Central memory CD4-positive, alpha-beta T cell (primary cell): Measurements from ENCODE around the gene CFAP99.

ENCODE experiments used
- DNase-seq: peaks from one replicate; pipeline ENCODE4 v3.0.0; 2022

The CFAP99 gene

GRCh38 chr4:2412534-2412884 lies 6.2 kb upstream of the CFAP99 start:
- DNase-seq, result peak; percentile 82

- DNase-seq, result peak; percentile 98
Observed at GRCh38 chr4:2412885-2413716, 5.7 kb upstream of the CFAP99 start.

DNA sequence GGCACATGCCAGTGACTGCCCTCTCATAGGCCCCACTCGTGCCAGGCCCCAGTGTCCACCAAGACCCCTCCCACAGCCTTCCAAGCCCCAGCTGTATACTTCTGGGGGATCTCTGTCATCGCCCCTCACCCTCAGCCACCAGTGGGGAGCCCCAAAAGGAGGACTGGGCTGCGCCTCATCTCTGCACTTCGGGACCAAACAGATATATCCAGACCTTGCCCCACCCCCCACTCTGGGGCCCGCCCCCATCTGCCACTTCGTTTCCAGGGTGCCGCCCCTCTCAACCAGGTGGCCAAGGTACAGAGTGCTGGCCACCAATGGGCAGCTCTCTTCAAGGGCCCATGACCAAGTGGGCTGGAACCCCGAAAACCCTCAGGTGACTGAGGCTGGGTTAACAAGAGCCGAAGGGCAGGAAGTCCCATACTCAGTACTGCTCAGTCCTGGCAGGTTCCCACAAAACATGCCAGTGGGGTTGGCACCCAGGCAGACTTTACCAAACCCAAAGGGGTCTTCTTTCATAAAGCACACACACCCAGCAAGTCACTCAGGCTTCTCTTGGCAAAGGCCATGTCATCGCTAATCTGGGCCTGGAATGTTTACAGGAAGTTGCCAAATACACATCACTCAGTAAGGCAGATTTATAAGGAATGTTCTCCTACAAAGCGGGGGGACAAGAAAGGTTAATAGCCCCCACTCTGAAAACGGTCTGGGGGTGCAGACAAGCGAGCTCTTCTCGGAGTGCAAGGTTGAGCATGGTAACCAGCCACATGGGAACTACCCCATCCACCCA lies 4.7 kb upstream of the CFAP99 start:
- peak; percentile 37 for DNase-seq

- DNase-seq, result no peak
Observed at GRCh38 chr4:2415213-2415612, 3.5 kb upstream of the CFAP99 start.

GRCh38 chr4:2415881-2416563 lies 2.7 kb upstream of the CFAP99 start:
- no peak for DNase-seq

GRCh38 chr4:2416564-2417225 lies 2.1 kb upstream of the CFAP99 start:
- DNase-seq, result no peak

DNA sequence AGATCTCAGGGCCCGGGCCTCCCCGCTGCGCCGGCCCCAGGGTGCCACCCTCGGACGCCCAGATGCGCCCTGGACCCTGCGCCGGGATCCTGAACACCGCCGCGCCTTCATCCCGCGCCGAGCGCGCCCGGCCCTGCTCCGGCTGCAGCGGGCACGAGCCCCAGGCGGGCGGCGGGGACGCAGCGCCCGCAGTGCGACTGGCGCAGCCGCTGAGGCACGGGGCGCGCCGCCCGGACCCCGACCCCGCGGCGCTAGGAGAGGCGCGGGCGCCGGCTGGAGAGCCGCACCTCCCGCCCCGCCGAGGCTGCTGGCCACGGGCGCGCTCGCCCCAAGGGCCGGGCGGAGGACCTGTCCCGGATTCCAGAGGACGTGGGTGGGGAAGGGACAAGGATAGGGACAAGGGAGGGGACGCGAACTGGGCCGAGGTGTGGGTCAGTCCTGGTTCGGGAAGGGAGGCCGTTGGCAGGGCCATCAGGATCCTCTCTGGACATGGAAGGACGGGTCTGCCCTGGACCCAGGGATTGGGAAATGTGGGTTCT lies 1.5 kb upstream of the CFAP99 start:
- DNase-seq, result no peak

GRCh38 chr4:2417765-2418649 lies 748 bp upstream of the CFAP99 start, which contains the start of gene ZFYVE28:
TSS of gene ZFYVE28 (minus strand) at chr4:2418645. CDS start at chr4:2418323, 322 bp downstream.
- DNase-seq, result no peak

DNA sequence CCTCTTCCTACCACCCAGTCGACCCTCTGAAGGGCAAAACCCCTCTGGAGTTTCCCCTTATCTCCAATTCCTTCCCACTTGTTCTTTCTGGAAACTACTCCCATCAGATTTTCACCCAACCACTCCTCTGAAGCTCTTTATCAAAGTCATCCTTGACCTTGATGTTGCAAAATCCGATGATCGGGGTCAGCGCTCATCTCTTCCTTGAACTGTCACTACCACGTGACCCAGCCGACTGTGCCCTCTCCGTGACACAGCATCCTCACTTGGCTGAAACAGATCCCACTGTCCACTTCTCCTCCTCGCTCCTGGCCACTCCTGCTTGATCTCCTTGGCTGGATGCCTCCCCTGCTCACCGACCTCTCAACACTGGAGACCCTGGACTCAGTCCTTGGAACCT lies 1.1 kb downstream of the CFAP99 start:
- no peak for DNase-seq

- DNase-seq, result no peak
Observed at GRCh38 chr4:2421928-2422327, 3.2 kb downstream of the CFAP99 start.

DNA sequence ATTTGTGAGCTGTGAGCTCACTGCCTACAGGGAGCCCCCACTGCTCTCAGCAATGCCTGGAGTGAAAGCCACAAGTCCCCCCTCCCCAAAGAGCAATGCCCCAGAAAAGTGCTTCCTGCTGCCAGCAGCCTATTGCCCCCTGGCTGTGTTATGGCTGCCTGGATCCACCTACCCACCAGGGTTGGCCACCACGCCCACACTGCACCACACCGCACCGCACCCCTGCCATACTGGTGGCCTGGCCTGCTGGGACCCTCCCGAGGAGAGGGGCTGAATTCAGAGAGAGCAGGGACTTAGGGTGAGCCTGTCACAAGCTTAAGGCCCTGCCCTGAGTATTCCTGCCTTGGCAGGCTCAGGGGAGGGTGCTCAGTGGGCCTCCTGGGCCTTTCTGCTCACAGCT lies 4.3 kb downstream of the CFAP99 start:
- DNase-seq, result no peak

GRCh38 chr4:2423695-2424094 lies 4.9 kb downstream of the CFAP99 start:
- DNase-seq, result no peak

GRCh38 chr4:2424581-2424980 lies 5.8 kb downstream of the CFAP99 start:
- DNase-seq, result no peak

DNA sequence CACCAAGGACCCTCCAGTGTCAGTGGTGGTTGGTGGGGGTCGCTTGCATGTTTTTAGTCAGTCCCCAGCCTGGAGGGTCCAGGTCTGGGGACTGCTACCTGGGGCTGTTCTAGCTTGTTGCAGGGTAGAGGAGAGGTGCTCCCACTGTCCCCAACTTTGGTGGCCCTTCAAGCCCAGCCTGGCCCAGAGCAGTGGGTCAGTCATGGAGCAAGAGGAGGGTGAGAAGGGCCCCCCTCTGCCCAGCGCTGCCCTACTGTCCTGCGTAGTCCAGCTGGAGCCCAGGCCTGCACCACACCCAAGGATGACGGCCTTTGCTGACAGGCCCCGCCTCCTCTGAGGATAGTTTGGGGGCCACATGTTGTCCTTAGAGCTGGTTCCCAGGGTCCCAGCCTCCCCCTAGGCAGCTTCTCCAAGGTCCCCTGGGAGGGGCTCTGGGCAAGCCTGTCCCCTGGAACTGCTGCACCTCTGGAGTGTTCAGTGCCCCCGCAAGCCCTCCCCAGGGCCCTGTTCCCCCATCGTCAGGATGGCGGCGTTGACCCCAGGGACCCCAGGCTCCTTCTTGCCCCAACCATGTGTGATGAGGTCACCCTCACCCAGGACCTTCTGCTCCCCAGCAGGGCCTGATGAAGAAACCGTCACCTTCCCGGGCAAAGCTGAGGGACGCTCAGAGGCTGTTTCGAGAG lies 6.8 kb downstream of the CFAP99 start:
- DNase-seq, result no peak

GRCh38 chr4:2426069-2426397 lies 7.3 kb downstream of the CFAP99 start:
- no peak for DNase-seq

DNA sequence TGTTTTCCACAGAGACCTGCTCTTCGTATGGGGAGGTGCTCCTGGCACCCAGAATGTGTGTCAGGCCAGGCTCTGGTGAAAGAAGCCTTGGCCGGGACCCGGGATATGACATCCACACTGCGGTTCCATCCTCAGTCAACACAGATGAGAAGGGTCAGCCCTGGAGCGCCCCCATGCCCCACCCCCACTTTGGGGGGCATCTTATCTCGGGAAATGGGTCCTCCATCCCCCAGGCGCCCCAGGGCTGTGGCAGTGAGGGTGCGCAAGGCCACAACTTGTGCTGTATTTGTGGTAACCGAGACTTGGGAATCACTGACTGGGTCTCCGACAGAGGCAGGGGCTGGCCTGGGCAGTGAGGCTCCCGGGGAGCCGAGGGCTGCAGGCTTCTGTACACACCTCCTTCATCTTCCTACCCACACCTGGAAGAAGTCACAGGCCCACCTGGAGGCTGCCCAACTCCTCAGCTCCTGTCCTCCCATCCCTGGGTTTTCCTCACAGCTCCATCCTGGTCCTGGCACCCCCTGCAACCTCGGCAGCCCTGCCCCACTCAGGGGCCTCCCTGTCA lies 8.0 kb downstream of the CFAP99 start:
- DNase-seq, result no peak

- DNase-seq, result no peak
Observed at GRCh38 chr4:2427383-2428334, 8.9 kb downstream of the CFAP99 start.

DNA sequence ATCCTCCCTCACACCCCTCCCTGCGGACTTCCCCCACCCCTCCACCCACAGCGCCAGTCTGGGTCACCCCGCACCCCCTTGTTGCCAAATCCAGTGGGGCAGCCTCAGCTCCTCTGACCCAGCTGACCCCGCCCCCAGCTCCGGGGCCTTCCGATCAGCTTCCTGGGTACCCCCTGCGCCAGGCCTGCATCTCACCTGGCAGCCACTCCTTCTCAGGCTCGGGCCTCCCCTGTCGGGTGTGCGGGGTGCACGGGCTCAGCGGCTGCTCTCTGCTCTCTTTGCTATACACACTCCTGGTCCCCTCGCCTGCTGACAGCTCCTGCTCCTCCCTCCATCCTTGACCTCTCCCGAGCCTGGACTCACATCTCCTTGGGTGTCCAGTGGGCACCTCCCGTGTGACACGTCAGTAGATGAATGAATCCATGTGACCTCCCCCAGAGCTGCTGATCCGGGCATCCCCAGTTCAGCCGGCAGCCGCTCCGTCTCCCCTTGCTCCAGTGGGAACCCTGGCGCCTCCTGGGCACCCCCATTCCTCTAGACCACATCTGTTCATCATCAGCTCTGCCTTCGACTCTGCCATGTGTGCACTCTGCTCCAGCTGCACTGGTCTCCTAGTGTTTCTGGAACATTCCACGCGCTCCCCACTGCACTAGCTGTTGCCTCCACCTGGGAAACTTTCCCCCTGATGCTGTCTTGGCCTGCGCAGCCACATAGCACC lies 9.9 kb downstream of the CFAP99 start:
- no peak for DNase-seq
